ENCODE measurements around the gene LHX3. TPM values are rescaled to one million over a fixed set of nuclear protein-coding genes. Genes with fewer than 3 reads are reported as not detected.

Gene LHX3
- total RNA-seq, 1 experiment from 2014 or later = 0.22 TPM

DNA sequence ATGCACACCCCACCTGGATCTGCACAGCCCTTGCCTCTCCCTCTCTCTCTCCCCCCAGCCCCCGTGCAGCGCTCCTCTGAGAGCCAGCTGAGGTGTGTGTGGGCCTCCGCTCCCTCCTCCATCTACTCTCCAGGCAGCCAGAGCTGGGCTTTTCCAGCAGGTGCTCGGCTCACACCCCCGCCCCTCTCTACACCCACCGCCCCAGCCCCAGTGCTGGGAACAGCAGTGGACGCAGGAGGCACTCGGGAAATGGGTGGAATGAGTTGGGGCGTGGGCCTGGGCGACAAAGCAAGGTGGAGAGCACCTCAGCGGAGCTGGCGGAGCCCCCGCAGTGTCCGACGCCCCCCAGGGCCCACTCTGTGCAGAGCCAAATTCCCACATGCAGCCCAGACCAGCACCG is 13.3 kb upstream of the LHX3 start:
- CTCF ChIA-PET = no interaction called here
- no peak for DNase-seq

DNA sequence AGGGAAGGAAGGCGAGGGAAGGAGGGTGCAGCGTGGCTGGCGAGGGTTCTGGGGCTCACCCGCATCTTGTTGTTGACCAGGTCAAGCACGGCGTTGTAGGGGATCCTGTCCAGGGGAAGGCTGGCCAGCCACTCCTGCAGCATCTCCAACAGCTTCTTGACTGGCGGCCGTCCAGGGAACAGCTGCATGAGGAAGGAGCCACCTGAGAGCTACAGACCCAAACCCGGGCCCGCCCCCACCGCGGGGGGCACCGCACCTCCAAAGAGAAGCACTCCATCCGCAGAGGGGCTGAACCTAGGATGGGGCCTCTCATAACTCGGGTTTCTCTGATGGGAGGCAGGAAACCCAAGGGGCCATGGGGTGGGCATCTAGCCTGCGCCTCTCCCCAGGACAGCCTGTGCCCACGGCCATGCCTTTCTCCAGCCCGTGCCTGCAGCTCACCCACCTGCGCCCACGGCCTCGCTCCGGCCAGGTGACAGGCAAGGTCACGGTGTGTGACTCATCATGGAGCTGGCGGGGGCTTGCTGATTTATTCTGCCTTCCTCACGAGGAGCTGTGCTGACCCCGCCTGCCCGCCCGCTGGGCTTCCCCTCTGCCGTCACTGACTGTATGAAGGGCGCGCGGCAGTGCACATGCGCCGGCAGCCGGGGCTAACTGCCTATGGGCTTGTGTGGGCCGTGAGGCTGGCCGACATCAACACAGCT is 11.8 kb upstream of the LHX3 start:
- Histone ChIP-seq H3K4me3 (no peak overlapping the region), H3K4me2 (no peak overlapping the region), H3K4me1 (replicated peaks; ENCODE audit: insufficient read depth) (peaks cover 14% of the 10 kb centered on the region), H3K27ac (no peak overlapping the region), H3K27me3 (ENCODE audit: insufficient read depth, low read depth) (no peaks in the 10 kb centered on the region), H3K36me3 (ENCODE audit: low read depth) (peaks cover 16% of the 10 kb centered on the region), H3K79me2 (ENCODE audit: low read depth) (no peaks in the 10 kb centered on the region), H4K20me1 (ENCODE audit: insufficient read depth) (peaks cover 21% of the 10 kb centered on the region), H3F3A (ENCODE audit: insufficient read depth, low read depth) (peaks cover 13% of the 10 kb centered on the region), H3K9me3 (ENCODE audit: insufficient read depth, low read depth) (no peaks in the 10 kb centered on the region), H3K9me2 (ENCODE audit: insufficient read depth) (no peaks in the 10 kb centered on the region), H2AFZ (no peak overlapping the region)
- ChIA-PET POLR2A (ENCODE audit: unreplicated experiment) (no interaction called here), CTCF (no interaction called here)
- intact Hi-C loops (cut with micrococcal nuclease; ENCODE audit: unreplicated experiment) = no loop called here
- DNase-seq = no peak
- no TSS peak for BruUV-seq (replicated peaks)
- TF ChIP-seq EZH2 (IDR thresholded peaks at IDR 0.05; ENCODE audit: low read depth) = no peak
- TF ChIP-seq, protein P1, sequence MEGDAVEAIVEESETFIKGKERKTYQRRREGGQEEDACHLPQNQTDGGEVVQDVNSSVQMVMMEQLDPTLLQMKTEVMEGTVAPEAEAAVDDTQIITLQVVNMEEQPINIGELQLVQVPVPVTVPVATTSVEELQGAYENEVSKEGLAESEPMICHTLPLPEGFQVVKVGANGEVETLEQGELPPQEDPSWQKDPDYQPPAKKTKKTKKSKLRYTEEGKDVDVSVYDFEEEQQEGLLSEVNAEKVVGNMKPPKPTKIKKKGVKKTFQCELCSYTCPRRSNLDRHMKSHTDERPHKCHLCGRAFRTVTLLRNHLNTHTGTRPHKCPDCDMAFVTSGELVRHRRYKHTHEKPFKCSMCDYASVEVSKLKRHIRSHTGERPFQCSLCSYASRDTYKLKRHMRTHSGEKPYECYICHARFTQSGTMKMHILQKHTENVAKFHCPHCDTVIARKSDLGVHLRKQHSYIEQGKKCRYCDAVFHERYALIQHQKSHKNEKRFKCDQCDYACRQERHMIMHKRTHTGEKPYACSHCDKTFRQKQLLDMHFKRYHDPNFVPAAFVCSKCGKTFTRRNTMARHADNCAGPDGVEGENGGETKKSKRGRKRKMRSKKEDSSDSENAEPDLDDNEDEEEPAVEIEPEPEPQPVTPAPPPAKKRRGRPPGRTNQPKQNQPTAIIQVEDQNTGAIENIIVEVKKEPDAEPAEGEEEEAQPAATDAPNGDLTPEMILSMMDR (conservative IDR thresholded peaks at IDR 0.05) = no peak

More for the DNA sequence above, 13.3 kb upstream of the LHX3 start:
- BruUV-seq (replicated peaks) = no TSS peak
- intact Hi-C loops (cut with micrococcal nuclease; ENCODE audit: unreplicated experiment) = no loop called here
- peaks cover 13% of the 10 kb centered on the region for H3F3A ChIP-seq (ENCODE audit: insufficient read depth, low read depth)
- POLR2A ChIA-PET (ENCODE audit: unreplicated experiment) = no interaction called here
- H2AFZ ChIP-seq = no peak overlapping the region
- peaks cover 14% of the 10 kb centered on the region for H3K4me1 ChIP-seq (replicated peaks; ENCODE audit: insufficient read depth)
- no peaks in the 10 kb centered on the region for H3K9me2 ChIP-seq (ENCODE audit: insufficient read depth)
- no peaks in the 10 kb centered on the region for H3K9me3 ChIP-seq (ENCODE audit: insufficient read depth, low read depth)
- H3K27me3 ChIP-seq (ENCODE audit: insufficient read depth, low read depth) = no peaks in the 10 kb centered on the region
- H4K20me1 ChIP-seq (ENCODE audit: insufficient read depth) = peaks cover 22% of the 10 kb centered on the region
- H3K4me2 ChIP-seq = no peak overlapping the region
- no peak overlapping the region for H3K27ac ChIP-seq
- TF ChIP-seq EZH2 (IDR thresholded peaks at IDR 0.05; ENCODE audit: low read depth) = no peak
- TF ChIP-seq, protein P1 (conservative IDR thresholded peaks at IDR 0.05) = no peak
- peaks cover 16% of the 10 kb centered on the region for H3K36me3 ChIP-seq (ENCODE audit: low read depth)
- H3K79me2 ChIP-seq (ENCODE audit: low read depth) = no peaks in the 10 kb centered on the region
- H3K4me3 ChIP-seq = no peak overlapping the region

DNA sequence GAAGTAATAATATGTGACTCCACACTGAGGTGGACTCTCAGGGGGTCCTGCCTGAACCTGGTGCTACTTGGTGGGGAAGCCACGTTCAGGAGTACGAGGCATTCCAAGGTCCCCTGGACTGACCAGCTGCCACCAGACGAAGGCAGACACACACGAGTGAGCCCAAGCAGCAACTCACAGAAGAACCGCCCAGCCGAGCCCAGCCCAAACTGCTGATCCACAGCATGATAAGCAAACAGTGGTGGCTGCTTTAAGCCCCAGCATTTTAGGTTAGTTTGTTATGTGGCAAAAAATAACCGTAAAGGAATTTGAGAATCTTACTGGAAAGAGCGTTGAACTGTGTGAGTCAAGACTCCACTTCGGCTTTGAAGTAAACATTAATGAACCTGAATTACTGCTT is 8.8 kb upstream of the LHX3 start:
- Histone ChIP-seq H3K4me3 (no peak overlapping the region), H3K79me2 (ENCODE audit: low read depth) (no peaks in the 10 kb centered on the region), H3K36me3 (ENCODE audit: low read depth) (peaks cover 13% of the 10 kb centered on the region), H3K27ac (no peak overlapping the region), H3K4me2 (no peak overlapping the region), H3K27me3 (ENCODE audit: insufficient read depth, low read depth) (no peaks in the 10 kb centered on the region), H3K9me2 (ENCODE audit: insufficient read depth) (no peaks in the 10 kb centered on the region), H3K4me1 (replicated peaks; ENCODE audit: insufficient read depth) (no peaks in the 10 kb centered on the region), H3F3A (ENCODE audit: insufficient read depth, low read depth) (no peaks in the 10 kb centered on the region), H3K9me3 (ENCODE audit: insufficient read depth, low read depth) (no peaks in the 10 kb centered on the region), H4K20me1 (ENCODE audit: insufficient read depth) (peaks cover 11% of the 10 kb centered on the region), H2AFZ (no peak overlapping the region)
- ChIA-PET POLR2A (ENCODE audit: unreplicated experiment) (no interaction called here), CTCF (no interaction called here)
- no peak for DNase-seq
- BruUV-seq (replicated peaks) = no TSS peak
- TF ChIP-seq, protein P1 (conservative IDR thresholded peaks at IDR 0.05) = no peak
- no peak for TF ChIP-seq EZH2 (IDR thresholded peaks at IDR 0.05; ENCODE audit: low read depth)
- intact Hi-C loops (cut with micrococcal nuclease; ENCODE audit: unreplicated experiment) = no loop called here

Data from PC-9 (cell line).